ENCODE measurements around the gene EGFR. TPM values are rescaled to one million over a fixed set of nuclear protein-coding genes. Genes with fewer than 3 reads are reported as not detected.

EGFR gene
- total RNA-seq, 1 experiment from 2014 or later = 448 TPM

GRCh38 chr7:55239406-55239805, 220.6 kb downstream of the EGFR start:
- POLR2A ChIA-PET = no interaction called here
- Mint-ChIP-seq H3K27me3 (ENCODE audit: insufficient read depth, unreplicated experiment) (peaks cover 42% of the 10 kb centered on the region), H3K36me3 (ENCODE audit: insufficient read depth, unreplicated experiment) (no peaks in the 10 kb centered on the region), H3K9me3 (ENCODE audit: unreplicated experiment) (no peaks in the 10 kb centered on the region), H3K4me3 (ENCODE audit: unreplicated experiment) (no peak overlapping the region), H3K27ac (ENCODE audit: low read depth, unreplicated experiment) (no peak overlapping the region), H3K4me1 (ENCODE audit: insufficient read depth, unreplicated experiment) (no peaks in the 10 kb centered on the region)
- BruUV-seq (replicated peaks) = no TSS peak
- no peak for DNase-seq (ENCODE audit: unreplicated experiment)
- intact Hi-C loops (cut with micrococcal nuclease) = no loop called here
- no peak for TF ChIP-seq CTCF (IDR thresholded peaks at IDR 0.05; ENCODE audit: unreplicated experiment)
- CTCF ChIA-PET = interaction anchor here (1.2 kb wide), 1 partner anchor 466 kb away, joined by 4 read pairs; no protein-coding TSS in a partner anchor

GRCh38 chr7:55240418-55241142, 221.8 kb downstream of the EGFR start:
- H3K27me3 Mint-ChIP-seq (ENCODE audit: insufficient read depth, unreplicated experiment) = peaks cover 36% of the 10 kb centered on the region
- no peak for TF ChIP-seq CTCF (IDR thresholded peaks at IDR 0.05; ENCODE audit: unreplicated experiment)
- H3K4me1 Mint-ChIP-seq (ENCODE audit: insufficient read depth, unreplicated experiment) = peaks cover 5% of the 10 kb centered on the region
- no TSS peak for BruUV-seq (replicated peaks)
- intact Hi-C loops (cut with micrococcal nuclease) = no loop called here
- H3K9me3 Mint-ChIP-seq (ENCODE audit: unreplicated experiment) = no peaks in the 10 kb centered on the region
- H3K4me3 Mint-ChIP-seq (ENCODE audit: unreplicated experiment) = no peak overlapping the region
- ChIA-PET POLR2A (no interaction called here), CTCF (interaction anchor here (0.6 to 1.2 kb wide), 2 partner anchors 10 to 467 kb away, joined by 3 to 4 read pairs; no protein-coding TSS in a partner anchor)
- H3K36me3 Mint-ChIP-seq (ENCODE audit: insufficient read depth, unreplicated experiment) = no peaks in the 10 kb centered on the region
- no peak overlapping the region for H3K27ac Mint-ChIP-seq (ENCODE audit: low read depth, unreplicated experiment)
- DNase-seq (ENCODE audit: unreplicated experiment) = no peak

GRCh38 chr7:55241958-55242357, 223.1 kb downstream of the EGFR start:
- intact Hi-C loops (cut with micrococcal nuclease) = no loop called here
- Mint-ChIP-seq H3K9me3 (ENCODE audit: unreplicated experiment) (no peaks in the 10 kb centered on the region), H3K4me1 (ENCODE audit: insufficient read depth, unreplicated experiment) (peaks cover 5% of the 10 kb centered on the region), H3K36me3 (ENCODE audit: insufficient read depth, unreplicated experiment) (no peaks in the 10 kb centered on the region), H3K27ac (ENCODE audit: low read depth, unreplicated experiment) (no peak overlapping the region), H3K4me3 (ENCODE audit: unreplicated experiment) (no peak overlapping the region), H3K27me3 (ENCODE audit: insufficient read depth, unreplicated experiment) (peaks cover 22% of the 10 kb centered on the region)
- no peak for DNase-seq (ENCODE audit: unreplicated experiment)
- no TSS peak for BruUV-seq (replicated peaks)
- TF ChIP-seq CTCF (IDR thresholded peaks at IDR 0.05; ENCODE audit: unreplicated experiment) = no peak
- POLR2A ChIA-PET = no interaction called here
- CTCF ChIA-PET = interaction anchor here (1.8 to 5.7 kb wide), 2 partner anchors 12 to 468 kb away, joined by 6 to 55 read pairs; no protein-coding TSS in a partner anchor

GRCh38 chr7:55242613-55243012, 223.8 kb downstream of the EGFR start:
- BruUV-seq (replicated peaks) = no TSS peak
- Mint-ChIP-seq H3K4me3 (ENCODE audit: unreplicated experiment) (no peak overlapping the region), H3K4me1 (ENCODE audit: insufficient read depth, unreplicated experiment) (peaks cover 5% of the 10 kb centered on the region), H3K27me3 (ENCODE audit: insufficient read depth, unreplicated experiment) (peaks cover 16% of the 10 kb centered on the region), H3K36me3 (ENCODE audit: insufficient read depth, unreplicated experiment) (no peaks in the 10 kb centered on the region), H3K9me3 (ENCODE audit: unreplicated experiment) (no peaks in the 10 kb centered on the region), H3K27ac (ENCODE audit: low read depth, unreplicated experiment) (no peak overlapping the region)
- DNase-seq (ENCODE audit: unreplicated experiment) = no peak
- ChIA-PET CTCF (interaction anchor here (0.6 to 5.7 kb wide), 4 partner anchors 11 to 468 kb away, joined by 4 to 55 read pairs (median 6); no protein-coding TSS in a partner anchor), POLR2A (interaction anchor here (0.7 to 0.9 kb wide), 2 partner anchors 109 to 110 kb away, joined by 3 read pairs; no protein-coding TSS in a partner anchor)
- intact Hi-C loops (cut with micrococcal nuclease) = no loop called here
- TF ChIP-seq CTCF (IDR thresholded peaks at IDR 0.05; ENCODE audit: unreplicated experiment) = no peak
